IPS DF 6.9 (cell line): ENCODE data around the gene MAP1S.

Source experiments
- DNase-seq: peaks from one replicate; pipeline ENCODE4 v3.0.0-alpha.2; 2013; ENCODE audit warnings: low read depth, low spot score
- H3K27ac ChIP-seq: one replicate; pipeline ENCODE4 v1.5.1; 2013; ENCODE audit warnings: low read length, control low read depth
- H3K27me3 ChIP-seq: 2 replicates; pipeline ENCODE4 v1.6.1; 2013; ENCODE audit warnings: mild to moderate bottlenecking, low read length; ENCODE audit not compliant: control insufficient read depth, insufficient read depth
- H3K36me3 ChIP-seq: 2 replicates; pipeline ENCODE4 v1.6.1; 2013; ENCODE audit warnings: low read length; ENCODE audit not compliant: control insufficient read depth, insufficient read depth
- H3K4me1 ChIP-seq: 2 replicates; pipeline ENCODE4 v1.6.1; 2013; ENCODE audit warnings: low read length; ENCODE audit not compliant: control insufficient read depth, insufficient read depth
- H3K4me3 ChIP-seq: 2 replicates; pipeline ENCODE4 v1.5.1; 2013; ENCODE audit warnings: mild to moderate bottlenecking, low read length
- H3K9me3 ChIP-seq: 2 replicates; pipeline ENCODE4 v1.6.1; 2013; ENCODE audit warnings: low read length, inconsistent platforms; ENCODE audit not compliant: control insufficient read depth, insufficient read depth
- WGBS: extraction: QIAGEN DNeasy Blood & Tissue Kit; methylation state at CpG from one replicate; pipeline ENCODE4 v1.1.7; 2013; ENCODE audit warnings: mixed read lengths, missing lambda C conversion rate; ENCODE audit not compliant: insufficient read length, insufficient coverage; 5-methylcytosine and 5-hydroxymethylcytosine counted together

MAP1S gene

GRCh38 chr19:17722655-17723240, 3.5 kb downstream of the MAP1S start:
- H3K4me3 ChIP-seq, result no peak overlapping the region
- peaks cover 10% of the 10 kb centered on the region for H3K4me1 ChIP-seq
- H3K27ac ChIP-seq, result no peak overlapping the region
- H3K36me3 ChIP-seq, result peaks cover 40% of the 10 kb centered on the region
- no peaks in the 10 kb centered on the region for H3K27me3 ChIP-seq
- H3K9me3 ChIP-seq, result no peaks in the 10 kb centered on the region
- 100% methylated on average over 1 of the region's 12 CpGs for WGBS
- DNase-seq, result no peak

- Histone ChIP-seq H3K27ac (no peak overlapping the region), H3K36me3 (peaks cover 48% of the 10 kb centered on the region), H3K27me3 (no peaks in the 10 kb centered on the region), H3K9me3 (no peaks in the 10 kb centered on the region), H3K4me3 (no peak overlapping the region), H3K4me1 (peaks cover 6% of the 10 kb centered on the region)
- no peak for DNase-seq
- no CpG with 5 or more reads among the region's 7 CpGs for WGBS
These were observed 5.4 kb downstream of the MAP1S start for GRCh38 chr19:17724655-17725054.

GRCh38 chr19:17725422-17726078, 6.3 kb downstream of the MAP1S start:
- no peaks in the 10 kb centered on the region for H3K9me3 ChIP-seq
- peaks cover 48% of the 10 kb centered on the region for H3K36me3 ChIP-seq
- H3K27ac ChIP-seq, result no peak overlapping the region
- no peaks in the 10 kb centered on the region for H3K27me3 ChIP-seq
- no CpG with 5 or more reads among the region's 21 CpGs for WGBS
- no peak for DNase-seq
- H3K4me1 ChIP-seq, result peaks cover under 1% of the 10 kb centered on the region; the same call in 1 of the 2 replicates
- no peak overlapping the region for H3K4me3 ChIP-seq

GRCh38 chr19:17726136-17726741, 7.0 kb downstream of the MAP1S start:
- peaks cover 48% of the 10 kb centered on the region for H3K36me3 ChIP-seq
- no CpG with 5 or more reads among the region's 59 CpGs for WGBS

GRCh38 chr19:17726964-17727773, 7.9 kb downstream of the MAP1S start:
- no peak overlapping the region for H3K27ac ChIP-seq
- H3K27me3 ChIP-seq, result no peaks in the 10 kb centered on the region
- peaks cover 42% of the 10 kb centered on the region for H3K36me3 ChIP-seq
- no peak for DNase-seq
- H3K9me3 ChIP-seq, result no peaks in the 10 kb centered on the region
- no peaks in the 10 kb centered on the region for H3K4me1 ChIP-seq
- WGBS, result no CpG with 5 or more reads among the region's 62 CpGs
- H3K4me3 ChIP-seq, result no peak overlapping the region

More at GRCh38 chr19:17726136-17726741, 7.0 kb downstream of the MAP1S start:
- no peak overlapping the region for H3K27ac ChIP-seq
- no peaks in the 10 kb centered on the region for H3K9me3 ChIP-seq
- no peak for DNase-seq
- H3K4me3 ChIP-seq, result no peak overlapping the region
- H3K27me3 ChIP-seq, result no peaks in the 10 kb centered on the region
- no peaks in the 10 kb centered on the region for H3K4me1 ChIP-seq

GRCh38 chr19:17727843-17728242, 8.6 kb downstream of the MAP1S start:
- H3K36me3 ChIP-seq, result peaks cover 41% of the 10 kb centered on the region
- no peak overlapping the region for H3K4me3 ChIP-seq
- no peak for DNase-seq
- no peaks in the 10 kb centered on the region for H3K27me3 ChIP-seq
- H3K27ac ChIP-seq, result no peak overlapping the region
- no peaks in the 10 kb centered on the region for H3K4me1 ChIP-seq
- WGBS, result no CpG with 5 or more reads among the region's 19 CpGs
- H3K9me3 ChIP-seq, result no peaks in the 10 kb centered on the region

GRCh38 chr19:17733127-17733526, 13.8 kb downstream of the MAP1S start:
- WGBS, result no CpG with 5 or more reads among the region's 22 CpGs
- Histone ChIP-seq H3K4me3 (no peak overlapping the region), H3K36me3 (peaks cover 22% of the 10 kb centered on the region), H3K27me3 (no peaks in the 10 kb centered on the region), H3K27ac (no peak overlapping the region), H3K4me1 (peaks cover 3% of the 10 kb centered on the region; the same call in 1 of the 2 replicates), H3K9me3 (no peaks in the 10 kb centered on the region)
- no peak for DNase-seq

GRCh38 chr19:17734146-17734545, 14.9 kb downstream of the MAP1S start:
- DNase-seq, result no peak
- Histone ChIP-seq H3K4me1 (peaks cover 3% of the 10 kb centered on the region; the same call in 1 of the 2 replicates), H3K27ac (no peak overlapping the region), H3K4me3 (no peak overlapping the region), H3K9me3 (no peaks in the 10 kb centered on the region), H3K36me3 (peaks cover 18% of the 10 kb centered on the region), H3K27me3 (no peaks in the 10 kb centered on the region)
- no CpG with 5 or more reads among the region's 16 CpGs for WGBS

GRCh38 chr19:17735410-17735809, 16.1 kb downstream of the MAP1S start:
- Histone ChIP-seq H3K4me3 (no peak overlapping the region), H3K36me3 (peaks cover 18% of the 10 kb centered on the region), H3K27me3 (no peaks in the 10 kb centered on the region), H3K27ac (no peak overlapping the region), H3K4me1 (peaks cover 4% of the 10 kb centered on the region; the same call in 1 of the 2 replicates), H3K9me3 (no peaks in the 10 kb centered on the region)
- DNase-seq, result no peak
- no CpG with 5 or more reads among the region's 5 CpGs for WGBS

- no peak for DNase-seq
- peaks cover 18% of the 10 kb centered on the region for H3K36me3 ChIP-seq
- no peak overlapping the region for H3K27ac ChIP-seq
- H3K27me3 ChIP-seq, result no peaks in the 10 kb centered on the region
- no peak overlapping the region for H3K4me3 ChIP-seq
- no peaks in the 10 kb centered on the region; the same call in 1 of the 2 replicates for H3K9me3 ChIP-seq
- no CpG with 5 or more reads among the region's 7 CpGs for WGBS
- peaks cover 4% of the 10 kb centered on the region; the same call in 1 of the 2 replicates for H3K4me1 ChIP-seq
These were observed 18.4 kb downstream of the MAP1S start for GRCh38 chr19:17737690-17738153.
